VCaP (cell line): Measurements from ENCODE around the gene FAM229B.
"Not testable (repeated sequence)": the region's sequence is repeated elsewhere in the genome, so short reads cannot be mapped to it uniquely, and the experiment has no call there.

ENCODE experiments used
- H3K27ac ChIP-seq: fragments of 450-650 bp; 2 replicates; pipeline ENCODE4 v1.5.1; 2017
- CTCF ChIP-seq: fragments of 450-650 bp; conservative IDR thresholded peaks from 2 replicates; pipeline ENCODE4 v1.5.1; 2017; ENCODE audit warnings: mild to moderate bottlenecking, moderate library complexity

Gene FAM229B

GRCh38 chr6:112043032-112044007, 44.1 kb upstream of the FAM229B start:
- TF ChIP-seq CTCF, result peak; percentile 88
- peak overlapping the region; percentile 74 for H3K27ac ChIP-seq

DNA sequence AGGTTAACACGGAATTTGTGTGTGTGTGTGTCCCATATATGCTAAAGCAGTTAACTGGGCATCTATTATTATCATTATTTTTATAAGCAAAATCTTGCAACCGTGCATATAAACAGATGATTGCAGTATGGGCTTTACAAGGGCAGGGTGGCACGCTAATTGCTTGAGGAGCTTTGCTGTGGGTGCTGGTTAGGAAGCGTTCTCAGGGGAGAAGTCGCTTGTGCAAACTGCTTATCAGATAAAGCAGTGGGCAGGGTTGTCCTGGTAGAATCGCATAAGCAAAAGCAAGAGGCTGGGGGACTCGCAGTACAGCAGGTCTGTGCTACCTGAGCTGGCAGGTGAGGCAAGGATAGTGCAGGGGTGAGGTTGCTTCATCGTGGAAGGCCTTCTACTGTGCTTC, 43.2 kb upstream of the FAM229B start:
- peak overlapping the region; percentile 74; the same call in 1 of the 2 replicates for H3K27ac ChIP-seq

DNA sequence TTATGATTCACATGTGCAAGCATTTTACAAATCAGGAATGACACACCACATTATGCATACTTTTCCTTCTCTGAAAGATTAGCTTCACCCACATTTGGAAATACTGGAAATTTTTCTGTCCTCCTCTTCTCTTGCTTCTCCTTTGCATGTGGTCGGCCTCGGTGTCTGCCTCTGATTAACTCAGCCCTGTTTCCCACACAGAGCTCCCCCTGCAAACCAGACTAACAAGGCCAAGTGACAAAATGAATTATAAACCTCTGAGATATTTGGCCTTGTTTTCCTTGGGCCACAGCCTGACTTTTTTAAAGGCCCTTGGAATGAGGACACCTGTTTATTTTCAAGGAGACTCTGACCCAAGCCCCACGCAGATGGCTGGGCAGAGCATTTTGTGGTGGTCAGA, 42.5 kb upstream of the FAM229B start:
- TF ChIP-seq CTCF, result no peak
- no peak overlapping the region for H3K27ac ChIP-seq

More for the DNA sequence above, 43.2 kb upstream of the FAM229B start:
- no peak for TF ChIP-seq CTCF

- not testable (repeated sequence) for H3K27ac ChIP-seq
Observed at GRCh38 chr6:112047523-112047922, 39.9 kb upstream of the FAM229B start.

GRCh38 chr6:112049026-112049799, 38.2 kb upstream of the FAM229B start:
- no peak overlapping the region for H3K27ac ChIP-seq
- TF ChIP-seq CTCF, result no peak

DNA sequence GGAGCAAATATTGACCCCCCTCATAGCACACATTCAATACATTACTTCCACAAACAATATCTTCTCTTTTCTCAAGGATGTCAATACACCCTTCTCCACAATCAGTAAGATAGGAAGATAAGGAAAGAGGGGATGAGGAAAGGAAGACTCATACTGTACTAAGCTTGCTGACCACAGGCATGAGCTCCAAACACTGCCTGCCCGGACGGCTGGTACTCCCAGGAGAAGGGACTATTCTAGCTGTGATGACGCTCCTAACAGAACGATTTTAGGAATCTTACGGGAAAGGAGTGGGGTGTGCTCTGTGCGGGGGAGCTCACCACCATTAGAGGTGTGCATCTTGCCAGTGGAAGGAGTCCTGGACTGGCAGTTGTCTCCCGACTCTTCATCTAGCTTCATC, 37.4 kb upstream of the FAM229B start:
- no peak for TF ChIP-seq CTCF
- H3K27ac ChIP-seq, result no peak overlapping the region

DNA sequence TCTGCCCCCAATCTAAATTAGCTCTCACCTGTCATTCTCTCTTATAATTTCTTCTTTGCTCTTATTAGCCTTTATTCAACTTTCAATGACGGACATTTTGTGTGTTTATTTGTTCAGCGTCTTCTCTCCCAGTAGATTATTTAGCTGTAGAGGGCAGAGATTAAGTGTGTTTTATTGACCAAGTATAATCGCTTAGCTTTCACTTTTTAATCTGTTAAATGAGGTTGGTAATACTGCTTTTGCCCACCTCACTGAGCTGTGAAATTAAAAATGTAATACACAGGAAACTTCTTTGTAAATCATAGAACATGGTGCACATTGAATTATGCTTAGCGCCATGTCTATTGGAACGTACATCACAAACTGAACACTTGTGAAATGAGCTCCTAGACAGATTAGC, 37.0 kb upstream of the FAM229B start:
- TF ChIP-seq CTCF, result no peak
- H3K27ac ChIP-seq, result no peak overlapping the region

DNA sequence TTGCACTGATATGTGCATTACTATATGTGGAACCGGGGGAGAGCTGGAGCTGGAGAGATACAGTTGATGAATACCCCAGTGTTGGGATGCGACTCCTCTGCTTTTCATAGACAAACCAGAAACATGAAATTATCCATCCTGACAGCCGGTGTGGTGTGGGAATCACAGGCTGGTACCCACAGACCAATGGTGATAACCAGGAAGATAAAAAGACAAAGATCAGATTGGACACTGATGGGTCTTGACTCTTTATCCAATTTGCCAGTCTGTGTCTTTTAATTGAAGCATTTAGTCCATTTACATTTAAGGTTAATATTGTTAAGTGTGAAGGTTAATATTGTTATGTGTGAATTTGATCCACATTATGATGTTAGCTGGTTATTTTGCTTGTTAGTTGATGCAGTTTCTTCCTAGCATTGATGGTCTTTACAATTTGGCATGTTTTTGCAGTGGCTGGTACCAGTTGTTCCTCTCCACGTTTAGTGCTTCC, 36.1 kb upstream of the FAM229B start:
- H3K27ac ChIP-seq, result not testable (repeated sequence)
